Natural killer cell (primary cell): ENCODE results near the gene ESR1. TPM values are rescaled to one million over a fixed set of nuclear protein-coding genes. Genes with fewer than 3 reads are reported as not detected.
"Not testable (repeated sequence)": the region's sequence is repeated elsewhere in the genome, so short reads cannot be mapped to it uniquely, and the experiment has no call there.

Experiments used
- ATAC-seq, 3 donors: fragments of 150-1000 bp in 2 of 3; fragments of 200-7000 bp in 1 of 3; cut with Tn5 transposase; 1 replicate in 1 of 3; 2 replicates in 2 of 3; pipeline ENCODE4 v1.10.0; 2021; ENCODE audit warnings: mild to moderate bottlenecking in 2 of 3, moderate library complexity in 2 of 3
- DNase-seq, 2 donors: peaks; one replicate each; pipeline versions ENCODE4 v3.0.0 to v3.0.0-alpha.2; 2013 to 2021; ENCODE audit warnings: mixed read lengths in 1 of 2
- H3K27ac ChIP-seq: one replicate; pipeline ENCODE4 v1.5.1; 2013; ENCODE audit warnings: mild to moderate bottlenecking, low read length
- H3K27me3 ChIP-seq: one replicate; pipeline ENCODE4 v1.6.1; 2013; ENCODE audit warnings: low read length; ENCODE audit not compliant: control insufficient read depth, insufficient read depth
- H3K36me3 ChIP-seq: one replicate; pipeline ENCODE4 v1.6.1; 2013; ENCODE audit warnings: low read length; ENCODE audit not compliant: control insufficient read depth, insufficient read depth
- H3K4me1 ChIP-seq: one replicate; pipeline ENCODE4 v1.6.1; 2013; ENCODE audit warnings: low read length; ENCODE audit not compliant: control insufficient read depth, insufficient read depth
- H3K4me3 ChIP-seq: one replicate; pipeline ENCODE4 v1.5.1; 2013; ENCODE audit warnings: low read length
- H3K9me3 ChIP-seq: one replicate; pipeline ENCODE4 v1.6.1; 2013; ENCODE audit warnings: low read length; ENCODE audit not compliant: control insufficient read depth, insufficient read depth
- H3K27ac Mint-ChIP-seq, 2 donors: one replicate each; pipeline ENCODE4 v1.8.0; 2022; ENCODE audit warnings: mild to moderate bottlenecking in 2 of 2, mixed read lengths in 2 of 2, moderate library complexity in 1 of 2
- H3K27me3 Mint-ChIP-seq, 2 donors: one replicate each; pipeline ENCODE4 v1.8.0; 2022; ENCODE audit warnings: low read depth in 2 of 2, mixed read lengths in 2 of 2
- H3K36me3 Mint-ChIP-seq: one replicate; pipeline ENCODE4 v1.8.0; 2022; ENCODE audit warnings: mixed read lengths
- H3K4me1 Mint-ChIP-seq, 2 donors: one replicate each; pipeline ENCODE4 v1.8.0; 2022; ENCODE audit warnings: mixed read lengths in 2 of 2
- H3K4me3 Mint-ChIP-seq: one replicate; pipeline ENCODE4 v1.8.0; 2022; ENCODE audit warnings: mild to moderate bottlenecking, moderate library complexity, mixed read lengths
- H3K9me3 Mint-ChIP-seq, 2 donors: one replicate each; pipeline ENCODE4 v1.8.0; 2022; ENCODE audit warnings: mixed read lengths in 2 of 2
- WGBS: methylation state at CpG from one replicate; pipeline ENCODE4 v1.1.7; 2013; ENCODE audit warnings: missing lambda C conversion rate; ENCODE audit not compliant: insufficient coverage; 5-methylcytosine and 5-hydroxymethylcytosine counted together
- intact Hi-C: fragments of 100-400 bp; cut with micrococcal nuclease; formaldehyde crosslinking; loops from one replicate; pipeline ENCODE4 v1.14.2; 2022
- total RNA-seq, 4 donors: library from RNA; stranded (reverse); fragments of 120-200 nt in 1 of 4; gene quantifications; one replicate each; pipeline versions ENCODE4 v1.2.3 to v1.2.4, GENCODE V29; 2013 to 2022
- TF ChIP-seq, protein P1 (sequence below): fragments of 200-600 bp; IDR thresholded peaks from one replicate; pipeline ENCODE4 v1.8.0; 2022; ENCODE audit warnings: antibody characterized with exemption

The ESR1 gene
- total RNA-seq, 3 donors from 2014 or later (not counting 1 experiment from before 2014, with no cell fraction given), result 0.11 to 0.64 (median 0.60) TPM

DNA sequence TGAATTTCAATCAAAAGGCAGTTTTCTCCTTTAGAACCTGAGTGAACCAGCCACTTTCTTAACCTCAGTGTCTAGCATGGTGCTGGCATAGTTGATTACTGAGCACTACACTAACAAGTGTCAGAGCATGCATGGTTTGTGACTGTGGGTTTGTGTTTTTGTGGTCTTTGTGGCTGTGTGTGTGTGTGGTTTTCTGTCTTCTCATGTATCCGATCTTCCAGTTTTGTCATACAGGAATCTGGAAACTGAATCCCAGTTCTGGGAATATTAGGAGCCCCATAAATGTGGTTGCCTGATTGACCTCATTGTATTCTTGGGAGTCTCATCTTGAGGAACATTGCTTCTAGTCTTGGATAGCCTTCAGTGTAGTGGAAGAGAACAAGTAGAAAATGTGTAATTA is 73.7 kb downstream of the ESR1 start:
- intact Hi-C loops, result no loop called here
- no peak overlapping the region for H3K4me3 ChIP-seq
- Mint-ChIP-seq H3K27me3 (peaks cover 0 to 5% of the 10 kb centered on the region in 2 donors), H3K9me3 (no peaks in the 10 kb centered on the region), H3K27ac (no peak overlapping the region), H3K36me3 (no peaks in the 10 kb centered on the region), H3K4me1 (no peaks in the 10 kb centered on the region), H3K4me3 (no peak overlapping the region)
- ATAC-seq (no peak), DNase-seq (no peak)
- TF ChIP-seq, protein P1, sequence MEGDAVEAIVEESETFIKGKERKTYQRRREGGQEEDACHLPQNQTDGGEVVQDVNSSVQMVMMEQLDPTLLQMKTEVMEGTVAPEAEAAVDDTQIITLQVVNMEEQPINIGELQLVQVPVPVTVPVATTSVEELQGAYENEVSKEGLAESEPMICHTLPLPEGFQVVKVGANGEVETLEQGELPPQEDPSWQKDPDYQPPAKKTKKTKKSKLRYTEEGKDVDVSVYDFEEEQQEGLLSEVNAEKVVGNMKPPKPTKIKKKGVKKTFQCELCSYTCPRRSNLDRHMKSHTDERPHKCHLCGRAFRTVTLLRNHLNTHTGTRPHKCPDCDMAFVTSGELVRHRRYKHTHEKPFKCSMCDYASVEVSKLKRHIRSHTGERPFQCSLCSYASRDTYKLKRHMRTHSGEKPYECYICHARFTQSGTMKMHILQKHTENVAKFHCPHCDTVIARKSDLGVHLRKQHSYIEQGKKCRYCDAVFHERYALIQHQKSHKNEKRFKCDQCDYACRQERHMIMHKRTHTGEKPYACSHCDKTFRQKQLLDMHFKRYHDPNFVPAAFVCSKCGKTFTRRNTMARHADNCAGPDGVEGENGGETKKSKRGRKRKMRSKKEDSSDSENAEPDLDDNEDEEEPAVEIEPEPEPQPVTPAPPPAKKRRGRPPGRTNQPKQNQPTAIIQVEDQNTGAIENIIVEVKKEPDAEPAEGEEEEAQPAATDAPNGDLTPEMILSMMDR, result no peak
- H3K36me3 ChIP-seq, result no peaks in the 10 kb centered on the region
- H3K27ac ChIP-seq, result no peak overlapping the region
- H3K27me3 ChIP-seq, result no peaks in the 10 kb centered on the region
- WGBS, result 65% methylated on average over 1 of the region's 1 CpG
- no peaks in the 10 kb centered on the region for H3K9me3 ChIP-seq
- no peaks in the 10 kb centered on the region for H3K4me1 ChIP-seq

DNA sequence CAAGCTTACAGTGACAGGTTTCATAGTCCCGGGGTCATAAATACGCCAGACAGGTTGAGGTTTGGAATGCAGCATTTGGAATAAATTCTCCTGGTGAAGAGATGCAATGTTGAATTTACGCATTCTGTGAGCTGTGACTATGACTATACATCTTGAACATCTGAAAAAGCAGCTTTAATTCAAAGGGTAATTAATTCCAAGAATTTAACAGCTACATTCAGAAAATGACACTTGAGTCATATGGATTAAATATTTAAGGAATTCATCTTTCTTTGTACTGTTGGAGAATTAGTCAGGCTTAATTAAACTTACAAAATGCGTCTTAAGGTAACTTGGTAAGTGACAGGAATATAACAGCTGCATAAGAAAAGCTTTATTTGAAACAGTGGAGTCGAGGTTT is 74.7 kb downstream of the ESR1 start:
- Mint-ChIP-seq H3K27ac (no peak overlapping the region), H3K4me1 (no peaks in the 10 kb centered on the region), H3K9me3 (no peaks in the 10 kb centered on the region), H3K4me3 (no peak overlapping the region), H3K27me3 (peaks cover 0 to 5% of the 10 kb centered on the region in 2 donors), H3K36me3 (no peaks in the 10 kb centered on the region)
- DNase-seq (no peak), ATAC-seq (no peak)
- 93% methylated on average over 5 of the region's 5 CpGs for WGBS
- Histone ChIP-seq H3K4me1 (no peaks in the 10 kb centered on the region), H3K4me3 (no peak overlapping the region), H3K27ac (no peak overlapping the region), H3K27me3 (no peaks in the 10 kb centered on the region), H3K9me3 (no peaks in the 10 kb centered on the region), H3K36me3 (no peaks in the 10 kb centered on the region)
- intact Hi-C loops, result no loop called here
- TF ChIP-seq, protein P1, result no peak

DNA sequence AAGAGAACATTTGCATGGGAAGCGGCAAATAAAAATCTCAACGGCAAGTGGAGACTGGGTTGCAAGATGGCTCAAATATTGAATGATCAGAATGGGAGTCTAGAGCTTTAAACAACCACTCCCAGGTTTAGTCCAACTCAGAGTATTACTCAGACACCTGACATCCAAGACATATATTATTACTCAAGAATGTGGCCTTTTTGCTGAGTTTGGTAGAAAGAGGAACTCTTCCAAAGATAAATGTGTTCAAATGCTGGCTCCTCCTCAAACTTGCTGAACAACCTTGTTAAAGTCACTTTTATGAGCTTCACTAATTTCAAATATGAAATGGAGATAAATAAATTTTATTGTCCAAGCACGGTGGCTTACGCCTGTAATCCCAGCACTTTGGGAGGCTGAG is 77.8 kb downstream of the ESR1 start:
- no peaks in the 10 kb centered on the region for H3K9me3 Mint-ChIP-seq
- DNase-seq (no peak), ATAC-seq (no peak)
- H3K36me3 Mint-ChIP-seq, result no peaks in the 10 kb centered on the region
- no peak overlapping the region for H3K4me3 Mint-ChIP-seq
- H3K27ac ChIP-seq, result no peak overlapping the region
- 100% methylated on average over 3 of the region's 4 CpGs for WGBS
- no peaks in the 10 kb centered on the region for H3K36me3 ChIP-seq
- intact Hi-C loops, result no loop called here
- H3K27me3 ChIP-seq, result no peaks in the 10 kb centered on the region
- no peaks in the 10 kb centered on the region for H3K4me1 ChIP-seq
- no peak overlapping the region for H3K27ac Mint-ChIP-seq
- no peak overlapping the region for H3K4me3 ChIP-seq
- no peaks in the 10 kb centered on the region for H3K4me1 Mint-ChIP-seq
- TF ChIP-seq, protein P1, result no peak
- H3K9me3 ChIP-seq, result no peaks in the 10 kb centered on the region
- H3K27me3 Mint-ChIP-seq, result peaks cover 0 to 3% of the 10 kb centered on the region in 2 donors

DNA sequence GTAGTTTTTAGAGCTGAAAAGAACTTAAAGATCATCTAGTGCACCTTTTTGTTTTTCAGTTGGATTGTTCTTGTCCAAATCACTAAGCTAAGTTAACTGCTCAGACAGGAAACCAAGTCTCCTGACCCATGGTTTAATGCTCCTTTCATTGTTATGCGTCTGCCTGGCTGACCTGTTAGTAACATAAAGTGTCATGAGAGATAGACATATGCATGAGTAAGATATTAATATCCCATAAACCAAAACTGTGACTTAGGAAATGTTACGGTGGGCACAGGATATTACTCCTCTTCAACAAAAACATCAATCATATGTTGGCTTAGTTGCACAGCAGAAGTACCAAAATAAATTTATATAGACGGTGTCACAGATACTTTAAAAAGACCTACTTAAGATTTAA is 84.0 kb downstream of the ESR1 start:
- ATAC-seq (no peak), DNase-seq (no peak)
- Mint-ChIP-seq H3K4me3 (no peak overlapping the region), H3K9me3 (peaks cover 0 to 3% of the 10 kb centered on the region in 2 donors), H3K36me3 (no peaks in the 10 kb centered on the region), H3K27me3 (peaks cover 0 to 3% of the 10 kb centered on the region in 2 donors), H3K27ac (no peak overlapping the region), H3K4me1 (no peaks in the 10 kb centered on the region)
- intact Hi-C loops, result no loop called here
- Histone ChIP-seq H3K36me3 (no peaks in the 10 kb centered on the region), H3K4me1 (no peaks in the 10 kb centered on the region), H3K27ac (no peak overlapping the region), H3K9me3 (no peaks in the 10 kb centered on the region), H3K27me3 (no peaks in the 10 kb centered on the region), H3K4me3 (no peak overlapping the region)
- no CpG with 5 or more reads among the region's 3 CpGs for WGBS
- TF ChIP-seq, protein P1, result no peak

GRCh38 chr6:151894426-151894825 is 86.9 kb downstream of the ESR1 start:
- H3K4me1 ChIP-seq, H3K27ac Mint-ChIP-seq, DNase-seq, H3K9me3 ChIP-seq, H3K4me3 Mint-ChIP-seq, ATAC-seq, H3K36me3 ChIP-seq, intact Hi-C loops, H3K4me1 Mint-ChIP-seq, H3K27me3 ChIP-seq, H3K36me3 Mint-ChIP-seq, H3K27ac ChIP-seq, H3K27me3 Mint-ChIP-seq, H3K4me3 ChIP-seq, H3K9me3 Mint-ChIP-seq: not testable (repeated sequence)
- WGBS, result 75% methylated on average over 1 of the region's 3 CpGs

DNA sequence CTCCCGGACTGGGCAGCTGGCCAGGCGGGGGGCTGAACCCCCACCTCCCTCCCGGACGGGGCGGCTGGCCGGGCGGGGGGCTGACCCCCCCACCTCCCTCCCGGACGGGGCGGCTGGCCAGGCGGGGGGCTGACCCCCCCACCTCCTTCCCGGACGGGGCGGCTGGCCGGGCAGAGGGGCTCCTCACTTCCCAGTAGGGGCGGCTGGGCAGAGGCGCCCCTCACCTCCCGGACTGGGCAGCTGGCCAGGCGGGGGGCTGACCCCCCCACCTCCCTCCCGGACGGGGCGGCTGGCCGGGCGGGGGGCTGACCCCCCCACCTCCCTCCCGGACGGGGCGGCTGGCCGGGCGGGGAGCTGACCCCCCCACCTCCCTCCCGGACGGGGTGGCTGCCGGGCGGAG is 91.7 kb downstream of the ESR1 start:
- H3K27ac ChIP-seq, H3K4me3 ChIP-seq, H3K27ac Mint-ChIP-seq, H3K9me3 Mint-ChIP-seq, H3K27me3 ChIP-seq, ATAC-seq, H3K36me3 Mint-ChIP-seq, H3K27me3 Mint-ChIP-seq, DNase-seq, H3K4me1 ChIP-seq, H3K4me1 Mint-ChIP-seq, H3K9me3 ChIP-seq, intact Hi-C loops, H3K4me3 Mint-ChIP-seq, H3K36me3 ChIP-seq: not testable (repeated sequence)
- 96% methylated on average over 4 of the region's 33 CpGs for WGBS
